ENCODE measurements around the gene LRRC41. TPM values are rescaled to one million over a fixed set of nuclear protein-coding genes. Genes with fewer than 3 reads are reported as not detected.

LRRC41 gene
- total and polyA plus RNA-seq, 2 of the 13 experiments (the other 11 are each of a cell fraction or from before 2014, with no cell fraction given) = 48.1 to 53.6 TPM

- peak; percentile 66 for TF ChIP-seq PTBP1 (IDR thresholded peaks at IDR 0.05; ENCODE audit: low read depth, low read length, poor library complexity, severe bottlenecking)
- peak; percentile 74; the same call in 1 of the 2 replicates for TF ChIP-seq MYC (CRISPR knock-in tag; IDR thresholded peaks at IDR 0.05; ENCODE audit: borderline replicate concordance)
- TF ChIP-seq HDAC1 (CRISPR knock-in tag; IDR thresholded peaks at IDR 0.05) = peak; percentile 99
- peak; percentile 89 for TF ChIP-seq NR2C2 (CRISPR knock-in tag; IDR thresholded peaks at IDR 0.05; ENCODE audit: borderline replicate concordance)
- TF ChIP-seq ZNF230 (CRISPR knock-in tag; IDR thresholded peaks at IDR 0.05) = no peak
- no peak for TF ChIP-seq GZF1 (CRISPR knock-in tag; IDR thresholded peaks at IDR 0.05)
- TF ChIP-seq FOXA1 (IDR thresholded peaks at IDR 0.05) = no peak
- 0 out of 2 replicates have a peak, but pooled peaks have one; percentile 25 for TF ChIP-seq FOXA1 (CRISPR knock-in tag; IDR thresholded peaks at IDR 0.05)
- peak; percentile 94 for TF ChIP-seq SMYD3 (CRISPR knock-in tag; IDR thresholded peaks at IDR 0.05)
- peak; percentile 93 for TF ChIP-seq MXI1 (IDR thresholded peaks at IDR 0.05; ENCODE audit: borderline replicate concordance, low read depth, low read length)
- TF ChIP-seq NPAS2 (CRISPR knock-in tag; IDR thresholded peaks at IDR 0.05; ENCODE audit: borderline replicate concordance) = no peak
- peak; percentile 52; the same call in 1 of the 2 replicates for TF ChIP-seq ATF2 (CRISPR knock-in tag; IDR thresholded peaks at IDR 0.05)
- peak; percentile 78 for TF ChIP-seq PHF21A (CRISPR knock-in tag; IDR thresholded peaks at IDR 0.05)
- TF ChIP-seq ZNF263 (CRISPR knock-in tag; IDR thresholded peaks at IDR 0.05) = peak; percentile 80; the same call in 1 of the 2 replicates
- TF ChIP-seq ATF7-NPFF (CRISPR knock-in tag; IDR thresholded peaks at IDR 0.05; ENCODE audit: low read depth) = peak; percentile 97
- TF ChIP-seq ZBTB26 (CRISPR knock-in tag; IDR thresholded peaks at IDR 0.05; ENCODE audit: borderline replicate concordance) = 0 out of 2 replicates have a peak, but pooled peaks have one; percentile 30
- TF ChIP-seq ETS1 (CRISPR knock-in tag; IDR thresholded peaks at IDR 0.05) = no peak
- peak; percentile 100 for TF ChIP-seq TFDP2 (CRISPR knock-in tag; IDR thresholded peaks at IDR 0.05)
Observed at GRCh38 chr1:46247436-46248121, 55.8 kb downstream of the LRRC41 start, which contains the start of gene RAD54L (continued).
